AG04450 (cell line): ENCODE measurements around the gene ADAMTSL5. TPM values are rescaled to one million over a fixed set of nuclear protein-coding genes. Genes with fewer than 3 reads are reported as not detected.
"Not testable (repeated sequence)": the region's sequence is repeated elsewhere in the genome, so short reads cannot be mapped to it uniquely, and the experiment has no call there.

Experiments used
- CTCF ChIA-PET: fragments of 300-600, 350-600 bp; formaldehyde crosslinking; extraction: SDS; loops from one replicate; lab custom pipeline; 2022; ENCODE audit warnings: antibody characterized with exemption, inconsistent platforms; lab: Charles Lee
- POLR2A ChIA-PET: fragments of 350-600 bp; formaldehyde crosslinking; extraction: SDS; loops from one replicate; lab custom pipeline; 2021; ENCODE audit warnings: antibody characterized with exemption, inconsistent platforms; lab: Yijun Ruan, JAX
- DNase-seq: peaks from one replicate; pipeline ENCODE4 v3.0.0-alpha.2; 2011; ENCODE audit warnings: low read depth, low spot score
- H3K27ac ChIP-seq: one replicate; pipeline ENCODE4 v1.5.1; 2012; ENCODE audit warnings: low read depth, low read length, control low read depth
- H3K27me3 ChIP-seq: one replicate; pipeline ENCODE4 v1.6.0; 2012; ENCODE audit warnings: low read length; ENCODE audit not compliant: control insufficient read depth, insufficient read depth
- H3K4me3 ChIP-seq: 2 replicates; pipeline ENCODE4 v1.5.1; 2011; ENCODE audit warnings: mild to moderate bottlenecking, low read depth, low read length, control low read depth
- H3K9me3 ChIP-seq: 2 replicates; pipeline ENCODE4 v1.5.1; 2012; ENCODE audit warnings: low read length; ENCODE audit not compliant: control insufficient read depth, insufficient read depth
- polyA plus RNA-seq: library from polyadenylated mRNA; depleted of rRNA; stranded (reverse); fragments of >200 nt; gene quantifications from 2 replicates; pipeline ENCODE4 v1.2.3, GENCODE V29; 2011
- TF ChIP-seq, protein P1 (sequence below): IDR thresholded peaks from 2 replicates; pipeline ENCODE4 v1.5.1; 2011; ENCODE audit warnings: low read depth, low read length, control low read depth, inconsistent platforms

Gene ADAMTSL5
- polyA plus RNA-seq, 1 experiment, result 5.6 TPM

DNA sequence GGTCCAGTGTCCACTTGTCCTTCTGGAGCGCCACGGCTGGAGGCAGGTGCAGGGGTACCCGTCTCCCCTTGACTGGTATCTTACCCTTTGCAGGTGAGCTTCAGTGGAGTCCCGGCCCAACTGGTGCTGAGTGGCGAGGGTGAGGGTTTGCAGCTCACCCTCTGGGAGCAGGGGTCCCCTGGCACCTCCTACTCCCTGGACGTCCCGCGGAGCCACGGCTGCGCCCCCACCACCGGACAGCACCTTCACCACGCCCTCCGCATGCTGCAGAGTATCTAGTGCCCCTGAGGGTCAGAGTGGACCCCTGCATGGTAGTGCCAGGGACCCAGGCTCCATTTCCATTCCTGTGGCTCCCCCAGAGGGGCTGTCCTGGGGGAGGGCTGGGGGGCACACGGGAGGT, 22.2 kb upstream of the ADAMTSL5 start:
- Histone ChIP-seq H3K27me3 (no peaks in the 10 kb centered on the region), H3K9me3 (no peaks in the 10 kb centered on the region), H3K4me3 (no peak overlapping the region), H3K27ac (no peak overlapping the region)
- no peak for DNase-seq
- ChIA-PET CTCF (no interaction called here), POLR2A (no interaction called here)
- TF ChIP-seq, protein P1, sequence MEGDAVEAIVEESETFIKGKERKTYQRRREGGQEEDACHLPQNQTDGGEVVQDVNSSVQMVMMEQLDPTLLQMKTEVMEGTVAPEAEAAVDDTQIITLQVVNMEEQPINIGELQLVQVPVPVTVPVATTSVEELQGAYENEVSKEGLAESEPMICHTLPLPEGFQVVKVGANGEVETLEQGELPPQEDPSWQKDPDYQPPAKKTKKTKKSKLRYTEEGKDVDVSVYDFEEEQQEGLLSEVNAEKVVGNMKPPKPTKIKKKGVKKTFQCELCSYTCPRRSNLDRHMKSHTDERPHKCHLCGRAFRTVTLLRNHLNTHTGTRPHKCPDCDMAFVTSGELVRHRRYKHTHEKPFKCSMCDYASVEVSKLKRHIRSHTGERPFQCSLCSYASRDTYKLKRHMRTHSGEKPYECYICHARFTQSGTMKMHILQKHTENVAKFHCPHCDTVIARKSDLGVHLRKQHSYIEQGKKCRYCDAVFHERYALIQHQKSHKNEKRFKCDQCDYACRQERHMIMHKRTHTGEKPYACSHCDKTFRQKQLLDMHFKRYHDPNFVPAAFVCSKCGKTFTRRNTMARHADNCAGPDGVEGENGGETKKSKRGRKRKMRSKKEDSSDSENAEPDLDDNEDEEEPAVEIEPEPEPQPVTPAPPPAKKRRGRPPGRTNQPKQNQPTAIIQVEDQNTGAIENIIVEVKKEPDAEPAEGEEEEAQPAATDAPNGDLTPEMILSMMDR, result no peak

GRCh38 chr19:1533510-1534150, 20.8 kb upstream of the ADAMTSL5 start:
- ChIA-PET POLR2A (interaction anchor here (0.7 kb wide), 1 partner anchor 903 kb away, joined by 5 read pairs; no protein-coding TSS in a partner anchor), CTCF (no interaction called here)
- no peak overlapping the region for H3K27ac ChIP-seq
- no peak overlapping the region for H3K4me3 ChIP-seq
- no peaks in the 10 kb centered on the region for H3K27me3 ChIP-seq
- TF ChIP-seq, protein P1, result no peak
- no peak for DNase-seq
- H3K9me3 ChIP-seq, result no peaks in the 10 kb centered on the region; the same call in 1 of the 2 replicates

DNA sequence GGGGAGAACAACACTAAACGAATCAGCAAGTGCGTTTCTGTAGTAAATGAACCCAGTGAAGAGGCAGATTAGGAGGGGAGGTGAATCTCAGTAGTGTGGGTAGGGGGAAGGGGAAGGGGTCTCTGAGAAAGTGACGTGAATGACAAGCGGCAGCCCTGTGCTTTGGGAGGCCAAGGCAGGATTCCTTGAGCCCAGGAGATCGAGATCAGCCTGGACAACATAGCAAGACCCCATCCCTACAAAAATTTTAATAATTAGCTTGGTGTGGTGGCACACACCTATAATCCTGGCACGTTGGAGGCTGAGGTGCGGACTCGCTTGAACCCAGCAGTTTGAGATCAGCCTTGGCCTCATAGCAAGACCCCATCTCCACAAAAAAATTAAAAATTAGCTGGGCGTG, 19.2 kb upstream of the ADAMTSL5 start:
- POLR2A ChIA-PET, result no interaction called here
- no peaks in the 10 kb centered on the region; the same call in 1 of the 2 replicates for H3K9me3 ChIP-seq
- H3K27me3 ChIP-seq, result no peaks in the 10 kb centered on the region
- DNase-seq, result no peak
- TF ChIP-seq, protein P1, result no peak
- no peak overlapping the region for H3K27ac ChIP-seq
- CTCF ChIA-PET, result no interaction called here
- H3K4me3 ChIP-seq, result no peak overlapping the region

DNA sequence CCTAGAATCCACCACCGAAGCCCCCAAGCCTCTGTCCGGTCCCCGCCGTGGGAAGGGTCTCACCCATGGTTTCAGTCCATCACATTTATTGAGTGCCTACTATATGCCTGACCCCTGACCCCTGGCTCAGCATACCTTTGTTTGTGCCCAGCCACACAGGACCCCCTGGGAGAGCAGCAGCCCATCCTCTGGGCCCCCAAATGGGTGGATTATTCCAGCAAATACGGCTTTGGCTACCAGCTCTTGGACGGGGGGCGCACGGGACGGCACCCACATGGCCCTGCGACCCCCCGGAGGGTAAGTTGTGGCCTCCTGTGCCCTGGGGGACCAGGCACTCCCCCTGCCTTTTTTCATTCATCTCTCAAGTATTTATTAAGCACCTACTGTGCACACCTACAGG, 18.8 kb upstream of the ADAMTSL5 start:
- Histone ChIP-seq H3K27me3 (no peaks in the 10 kb centered on the region), H3K9me3 (peaks cover 1% of the 10 kb centered on the region; the same call in 1 of the 2 replicates), H3K27ac (no peak overlapping the region), H3K4me3 (no peak overlapping the region)
- no peak for DNase-seq
- TF ChIP-seq, protein P1, result no peak
- ChIA-PET CTCF (no interaction called here), POLR2A (no interaction called here)

- H3K9me3 ChIP-seq, H3K27me3 ChIP-seq, CTCF ChIA-PET, H3K27ac ChIP-seq, H3K4me3 ChIP-seq, POLR2A ChIA-PET, DNase-seq: not testable (repeated sequence)
Observed at GRCh38 chr19:1530856-1531255, 18.0 kb upstream of the ADAMTSL5 start.
